Esophagus muscularis mucosa (tissue), 4 donors: ENCODE results near the gene SLC9C2.

Source experiments
- EP300 ChIP-seq: sonication (generic); formaldehyde crosslinking; IDR thresholded peaks from one replicate; pipeline ENCODE4 v1.6.1; 2017; ENCODE audit warnings: antibody characterized with exemption
- POLR2A ChIP-seq: fragments of 450-650 bp; IDR thresholded peaks from one replicate; pipeline ENCODE4 v1.6.1; 2017; ENCODE audit warnings: antibody characterized with exemption, moderate library complexity, mild to moderate bottlenecking, low read depth
- TF ChIP-seq, protein P1 (sequence below), 3 experiments: fragments of 200-600 bp in 2 of 3; fragments of 450-650 bp in 1 of 3; sonication (generic) in 2 of 3; IDR thresholded peaks; one replicate each; pipeline ENCODE4 v1.5.1; 2017 to 2019; ENCODE audit warnings: antibody characterized with exemption in 3 of 3, mild to moderate bottlenecking in 2 of 3, moderate library complexity in 1 of 3

DNA sequence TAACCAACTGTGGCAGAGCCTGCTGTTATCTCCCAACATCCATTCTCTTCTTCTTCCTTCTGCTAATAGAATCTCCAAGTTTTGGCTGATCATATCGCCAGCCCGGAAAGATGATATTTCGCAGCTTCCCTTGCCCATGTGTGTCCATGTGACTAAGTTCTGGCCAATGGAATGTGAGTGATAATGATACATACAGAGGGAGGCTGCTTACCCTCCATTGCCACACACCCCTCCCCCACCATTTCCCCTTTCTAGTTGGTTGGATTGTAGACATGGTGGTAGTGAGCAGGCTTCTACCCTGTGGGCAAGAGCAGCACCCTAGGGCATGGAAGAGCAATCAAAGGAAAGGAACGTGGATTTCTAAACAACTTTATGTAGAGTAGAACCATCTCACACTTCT is 48.8 kb downstream of the SLC9C2 start:
- TF ChIP-seq EP300 = no peak
- TF ChIP-seq POLR2A = no peak
- TF ChIP-seq, protein P1, sequence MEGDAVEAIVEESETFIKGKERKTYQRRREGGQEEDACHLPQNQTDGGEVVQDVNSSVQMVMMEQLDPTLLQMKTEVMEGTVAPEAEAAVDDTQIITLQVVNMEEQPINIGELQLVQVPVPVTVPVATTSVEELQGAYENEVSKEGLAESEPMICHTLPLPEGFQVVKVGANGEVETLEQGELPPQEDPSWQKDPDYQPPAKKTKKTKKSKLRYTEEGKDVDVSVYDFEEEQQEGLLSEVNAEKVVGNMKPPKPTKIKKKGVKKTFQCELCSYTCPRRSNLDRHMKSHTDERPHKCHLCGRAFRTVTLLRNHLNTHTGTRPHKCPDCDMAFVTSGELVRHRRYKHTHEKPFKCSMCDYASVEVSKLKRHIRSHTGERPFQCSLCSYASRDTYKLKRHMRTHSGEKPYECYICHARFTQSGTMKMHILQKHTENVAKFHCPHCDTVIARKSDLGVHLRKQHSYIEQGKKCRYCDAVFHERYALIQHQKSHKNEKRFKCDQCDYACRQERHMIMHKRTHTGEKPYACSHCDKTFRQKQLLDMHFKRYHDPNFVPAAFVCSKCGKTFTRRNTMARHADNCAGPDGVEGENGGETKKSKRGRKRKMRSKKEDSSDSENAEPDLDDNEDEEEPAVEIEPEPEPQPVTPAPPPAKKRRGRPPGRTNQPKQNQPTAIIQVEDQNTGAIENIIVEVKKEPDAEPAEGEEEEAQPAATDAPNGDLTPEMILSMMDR (IDR thresholded peaks at IDR 0.05) = no peak
